ENCODE results near the gene AATK. TPM values are rescaled to one million over a fixed set of nuclear protein-coding genes. Genes with fewer than 3 reads are reported as not detected.

Gene AATK
- total RNA-seq, 4 donors from 2014 or later = 247 to 385 (median 322) TPM

GRCh38 chr17:81126281-81127132, 39.5 kb downstream of the AATK start:
- 35 to 53% methylated on average over 20 to 21 of the region's 34 CpGs for WGBS, 2 donors
- peak overlapping the region; percentile 36 to 76 (median 53) for H3K4me3 ChIP-seq

GRCh38 chr17:81125573-81126081, 40.4 kb downstream of the AATK start:
- H3K27me3 ChIP-seq = no peaks in the 10 kb centered on the region
- peaks cover 0 to 25% (median 5%) of the 10 kb centered on the region in 4 donors for H3K4me1 ChIP-seq
- peak overlapping the region; percentile 36 to 76 (median 53) for H3K4me3 ChIP-seq
- no peak for DNase-seq (ENCODE audit: low spot score in 2 of 2)
- 32 to 48% methylated on average over 5 to 12 of the region's 14 CpGs for WGBS, 2 donors
- TF ChIP-seq EP300 (IDR thresholded peaks at IDR 0.05) = peak in 1 of 2 donors; percentile 71
- TF ChIP-seq CTCF (IDR thresholded peaks at IDR 0.05) = no peak
- no peaks in the 10 kb centered on the region for H3K9me3 ChIP-seq
- H3K36me3 ChIP-seq = peaks cover 0 to 34% (median 0%) of the 10 kb centered on the region in 3 donors
- peak overlapping the region; percentile 69 to 93 (median 84) for H3K27ac ChIP-seq

More at GRCh38 chr17:81126281-81127132, 39.5 kb downstream of the AATK start:
- Histone ChIP-seq H3K9me3 (no peaks in the 10 kb centered on the region), H3K36me3 (peaks cover 0 to 34% (median 0%) of the 10 kb centered on the region in 3 donors), H3K27ac (peak overlapping the region; percentile 69 to 93 (median 84)), H3K4me1 (peaks cover 0 to 23% (median 4%) of the 10 kb centered on the region in 4 donors), H3K27me3 (no peaks in the 10 kb centered on the region)
- TF ChIP-seq CTCF (IDR thresholded peaks at IDR 0.05) (no peak), EP300 (IDR thresholded peaks at IDR 0.05) (peak in 1 of 2 donors; percentile 33)
- no peak for DNase-seq (ENCODE audit: low spot score in 2 of 2)

- H3K27me3 ChIP-seq = no peaks in the 10 kb centered on the region
- H3K9me3 ChIP-seq = no peaks in the 10 kb centered on the region
- TF ChIP-seq EP300 (IDR thresholded peaks at IDR 0.05) (peak in 1 of 2 donors; percentile 34), POLR2A (IDR thresholded peaks at IDR 0.05) (no peak)
- H3K4me1 ChIP-seq = peaks cover 0 to 31% (median 11%) of the 10 kb centered on the region in 4 donors
- no peak for DNase-seq (ENCODE audit: low spot score in 2 of 2)
- WGBS, 2 donors = 32 to 64% methylated on average over 9 to 14 of the region's 18 CpGs
- peak overlapping the region; percentile 66 to 93 (median 84) for H3K27ac ChIP-seq
- H3K4me3 ChIP-seq = peak overlapping the region; percentile 3 to 76 (median 53)
- peaks cover 0 to 41% (median 0%) of the 10 kb centered on the region in 3 donors for H3K36me3 ChIP-seq
Observed at GRCh38 chr17:81124377-81124776, 41.6 kb downstream of the AATK start.

- Histone ChIP-seq H3K4me3 (peak overlapping the region in 2 of 4 donors; percentile 65 to 76), H3K36me3 (peaks cover 0 to 42% (median 0%) of the 10 kb centered on the region in 3 donors), H3K4me1 (peaks cover 0 to 41% (median 19%) of the 10 kb centered on the region in 4 donors), H3K9me3 (no peaks in the 10 kb centered on the region), H3K27me3 (no peaks in the 10 kb centered on the region), H3K27ac (peak overlapping the region; percentile 66 to 93 (median 84))
- WGBS, 2 donors = 61 to 66% methylated on average over 15 to 27 of the region's 39 CpGs
- DNase-seq (ENCODE audit: low spot score in 2 of 2) = no peak
- TF ChIP-seq CTCF (IDR thresholded peaks at IDR 0.05) = no peak
- peak in 1 of 2 donors; percentile 22 for TF ChIP-seq EP300 (IDR thresholded peaks at IDR 0.05)
Observed at GRCh38 chr17:81123052-81124048, 42.7 kb downstream of the AATK start.

Measured in tibial nerve (tissue), 4 donors.